Trophoblast cell (in vitro differentiated cells and primary cell): ENCODE results near the gene MYL12A.
"Not testable (repeated sequence)": the region's sequence is repeated elsewhere in the genome, so short reads cannot be mapped to it uniquely, and the experiment has no call there.

ENCODE experiments used
- DNase-seq, 2 donors: peaks; one replicate each; pipeline ENCODE4 v3.0.0-alpha.2; 2016
- H2AFZ ChIP-seq: 2 replicates; pipeline ENCODE4 v1.6.1; 2013; ENCODE audit warnings: low read length, moderate library complexity, mild to moderate bottlenecking; ENCODE audit not compliant: insufficient read depth, poor library complexity
- H2AK5ac ChIP-seq: 2 replicates; pipeline ENCODE4 v1.6.1; 2013; ENCODE audit warnings: mild to moderate bottlenecking, low read length
- H2BK120ac ChIP-seq: 2 replicates; pipeline ENCODE4 v1.6.1; 2013; ENCODE audit warnings: low read length, mild to moderate bottlenecking, moderate library complexity; ENCODE audit not compliant: insufficient read depth, poor library complexity
- H2BK12ac ChIP-seq: 2 replicates; pipeline ENCODE4 v1.6.1; 2013; ENCODE audit warnings: mild to moderate bottlenecking, low read length, moderate library complexity
- H2BK5ac ChIP-seq: 2 replicates; pipeline ENCODE4 v1.6.1; 2013; ENCODE audit warnings: low read length, low read depth, moderate library complexity, mild to moderate bottlenecking; ENCODE audit not compliant: poor library complexity
- H3K14ac ChIP-seq: 2 replicates; pipeline ENCODE4 v1.6.1; 2013; ENCODE audit warnings: mild to moderate bottlenecking, low read length
- H3K18ac ChIP-seq: 2 replicates; pipeline ENCODE4 v1.6.1; 2013; ENCODE audit warnings: mild to moderate bottlenecking, low read length
- H3K23ac ChIP-seq: 2 replicates; pipeline ENCODE4 v1.6.1; 2013; ENCODE audit warnings: low read length
- H3K27ac ChIP-seq: 2 replicates; pipeline ENCODE4 v1.5.1; 2013; ENCODE audit warnings: low read depth, mild to moderate bottlenecking, inconsistent platforms, low read length, moderate library complexity
- H3K27me3 ChIP-seq: 2 replicates; pipeline ENCODE4 v1.6.1; 2013; ENCODE audit warnings: inconsistent platforms, mild to moderate bottlenecking, low read length, moderate library complexity; ENCODE audit not compliant: insufficient read depth
- H3K36me3 ChIP-seq, 2 experiments: 1 replicate in 1 of 2; 2 replicates in 1 of 2; pipeline ENCODE4 v1.6.1; 2013; ENCODE audit warnings: low read length in 2 of 2, mild to moderate bottlenecking in 2 of 2, moderate library complexity in 1 of 2; ENCODE audit not compliant: insufficient read depth in 2 of 2, control insufficient read depth in 1 of 2
- H3K4ac ChIP-seq: 2 replicates; pipeline ENCODE4 v1.6.1; 2013; ENCODE audit warnings: low read depth, mild to moderate bottlenecking, low read length, moderate library complexity
- H3K4me1 ChIP-seq, 2 experiments: 1 replicate in 1 of 2; 2 replicates in 1 of 2; pipeline ENCODE4 v1.6.1; 2013; ENCODE audit warnings: low read length in 2 of 2, mild to moderate bottlenecking in 2 of 2, moderate library complexity in 1 of 2; ENCODE audit not compliant: insufficient read depth in 2 of 2, control insufficient read depth in 1 of 2
- H3K4me2 ChIP-seq: 2 replicates; pipeline ENCODE4 v1.6.1; 2013; ENCODE audit warnings: inconsistent platforms, mild to moderate bottlenecking, low read length, moderate library complexity
- H3K4me3 ChIP-seq: 2 replicates; pipeline ENCODE4 v1.5.1; 2013; ENCODE audit warnings: mild to moderate bottlenecking, low read depth, low read length, inconsistent platforms
- H3K79me1 ChIP-seq: one replicate; pipeline ENCODE4 v1.6.1; 2013; ENCODE audit warnings: low read length
- H3K79me2 ChIP-seq: 2 replicates; pipeline ENCODE4 v1.6.1; 2013; ENCODE audit warnings: low read length, mild to moderate bottlenecking; ENCODE audit not compliant: control insufficient read depth, insufficient read depth, poor library complexity
- H3K9ac ChIP-seq: 2 replicates; pipeline ENCODE4 v1.6.1; 2013; ENCODE audit warnings: mild to moderate bottlenecking, low read length
- H3K9me3 ChIP-seq: 2 replicates; pipeline ENCODE4 v1.6.1; 2013; ENCODE audit warnings: low read depth, mild to moderate bottlenecking, control low read depth, inconsistent platforms, low read length; ENCODE audit not compliant: insufficient read depth
- H4K12ac ChIP-seq: 2 replicates; pipeline ENCODE4 v1.6.1; 2013; ENCODE audit warnings: low read depth, mild to moderate bottlenecking, low read length, moderate library complexity
- H4K8ac ChIP-seq: 2 replicates; pipeline ENCODE4 v1.6.1; 2013; ENCODE audit warnings: low read depth, mild to moderate bottlenecking, low read length, moderate library complexity
- H4K91ac ChIP-seq: one replicate; pipeline ENCODE4 v1.6.1; 2013; ENCODE audit warnings: low read depth, mild to moderate bottlenecking, low read length, moderate library complexity
- WGBS: extraction: QIAGEN DNeasy Blood & Tissue Kit; methylation state at CpG from one replicate; pipeline ENCODE4 v1.1.7; 2013; ENCODE audit warnings: missing lambda C conversion rate; ENCODE audit not compliant: insufficient read length, insufficient coverage; ENCODE audit errors: extremely low coverage; 5-methylcytosine and 5-hydroxymethylcytosine counted together

Gene MYL12A

GRCh38 chr18:3277643-3278213, 30.1 kb downstream of the MYL12A start:
- not testable (repeated sequence) for H2AK5ac ChIP-seq, DNase-seq, H3K14ac ChIP-seq, H3K4me1 ChIP-seq, H3K23ac ChIP-seq, H2BK120ac ChIP-seq, H4K12ac ChIP-seq, H3K79me2 ChIP-seq, H3K4me2 ChIP-seq, H3K4me3 ChIP-seq, H4K91ac ChIP-seq, H3K9me3 ChIP-seq, H4K8ac ChIP-seq, H2BK12ac ChIP-seq, H3K27me3 ChIP-seq, H3K79me1 ChIP-seq, H3K27ac ChIP-seq, H2BK5ac ChIP-seq, H3K9ac ChIP-seq, H3K4ac ChIP-seq, H3K18ac ChIP-seq, H2AFZ ChIP-seq
- H3K36me3 ChIP-seq, result peaks cover 6 to 24% of the 10 kb centered on the region in 2 experiments
- WGBS, result no CpG with 5 or more reads among the region's 7 CpGs

GRCh38 chr18:3279201-3280185, 31.9 kb downstream of the MYL12A start:
- Histone ChIP-seq H2AFZ (no peak overlapping the region), H3K36me3 (peaks cover 0 to 14% of the 10 kb centered on the region in 2 experiments), H3K27ac (no peak overlapping the region), H2BK120ac (no peak overlapping the region), H3K14ac (no peak overlapping the region), H3K79me2 (no peaks in the 10 kb centered on the region), H3K27me3 (no peaks in the 10 kb centered on the region), H4K91ac (no peak overlapping the region), H4K12ac (no peak overlapping the region), H3K9me3 (no peaks in the 10 kb centered on the region), H3K4me1 (peaks cover 6 to 10% of the 10 kb centered on the region in 2 experiments), H3K4me2 (no peak overlapping the region), H3K23ac (no peak overlapping the region), H2BK12ac (no peak overlapping the region), H3K18ac (no peak overlapping the region), H3K79me1 (peaks cover 3% of the 10 kb centered on the region), H4K8ac (no peak overlapping the region), H3K9ac (no peak overlapping the region), H3K4me3 (no peak overlapping the region), H2AK5ac (no peak overlapping the region), H3K4ac (no peak overlapping the region), H2BK5ac (no peak overlapping the region)
- WGBS, result no CpG with 5 or more reads among the region's 14 CpGs
- no peak for DNase-seq

GRCh38 chr18:3281456-3282400, 34.1 kb downstream of the MYL12A start:
- no CpG with 5 or more reads among the region's 2 CpGs for WGBS
- no peaks in the 10 kb centered on the region for H3K79me2 ChIP-seq
- H3K4me2 ChIP-seq, result no peak overlapping the region
- H3K9me3 ChIP-seq, result no peaks in the 10 kb centered on the region
- H3K4ac ChIP-seq, result no peak overlapping the region
- no peak overlapping the region for H4K12ac ChIP-seq
- peaks cover 0 to 6% of the 10 kb centered on the region in 2 experiments for H3K36me3 ChIP-seq
- no peak overlapping the region for H3K14ac ChIP-seq
- H2BK120ac ChIP-seq, result peak overlapping the region; percentile 25
- DNase-seq, result peak in 1 of 2 donors; percentile 97
- no peak overlapping the region for H3K18ac ChIP-seq
- no peak overlapping the region for H2AK5ac ChIP-seq
- no peak overlapping the region for H3K23ac ChIP-seq
- H3K79me1 ChIP-seq, result peaks cover 3% of the 10 kb centered on the region
- no peak overlapping the region for H3K9ac ChIP-seq
- no peak overlapping the region for H3K27ac ChIP-seq
- H2AFZ ChIP-seq, result no peak overlapping the region
- H2BK5ac ChIP-seq, result no peak overlapping the region
- no peaks in the 10 kb centered on the region for H3K27me3 ChIP-seq
- H4K8ac ChIP-seq, result no peak overlapping the region
- no peak overlapping the region for H2BK12ac ChIP-seq
- no peak overlapping the region for H4K91ac ChIP-seq
- no peak overlapping the region for H3K4me3 ChIP-seq
- H3K4me1 ChIP-seq, result peaks cover 6 to 12% of the 10 kb centered on the region in 2 experiments

- Histone ChIP-seq H3K9me3 (no peaks in the 10 kb centered on the region), H4K8ac (peak overlapping the region; percentile 11), H2BK120ac (no peak overlapping the region), H3K18ac (no peak overlapping the region), H3K4me1 (peaks cover 6 to 12% of the 10 kb centered on the region in 2 experiments), H3K27me3 (no peaks in the 10 kb centered on the region), H4K91ac (peak overlapping the region; percentile 2), H3K4ac (no peak overlapping the region), H4K12ac (no peak overlapping the region), H3K4me3 (no peak overlapping the region), H2AK5ac (no peak overlapping the region), H3K36me3 (no peaks in the 10 kb centered on the region), H3K4me2 (no peak overlapping the region), H3K9ac (no peak overlapping the region), H3K79me2 (no peaks in the 10 kb centered on the region), H2BK5ac (no peak overlapping the region), H3K23ac (no peak overlapping the region), H2AFZ (no peak overlapping the region), H3K79me1 (peaks cover 3% of the 10 kb centered on the region), H3K14ac (no peak overlapping the region), H2BK12ac (peak overlapping the region; percentile 10), H3K27ac (no peak overlapping the region)
- DNase-seq, result no peak
- WGBS, result no CpG with 5 or more reads among the region's 10 CpGs
Measured at GRCh38 chr18:3283253-3283863, 35.8 kb downstream of the MYL12A start.
